T-helper 22 cell (primary cell): ENCODE data around the gene METTL17.

Source experiments
- DNase-seq: peaks from one replicate; pipeline ENCODE4 v3.0.0-alpha.2; 2020; ENCODE audit warnings: low read depth

The METTL17 gene

GRCh38 chr14:21043387-21043973 is 53.7 kb downstream of the METTL17 start:
- no peak for DNase-seq

GRCh38 chr14:21043974-21044618 is 54.3 kb downstream of the METTL17 start:
- DNase-seq, result peak; percentile 9
